HTERT RPE-1 (cell line): Measurements from ENCODE around the gene NCKAP5L.

ENCODE experiments used
- in situ Hi-C: fragments of 300-500 bp; cut with MboI; formaldehyde crosslinking; loops from 4 replicates; pipeline ENCODE4 v1.14.3; 2020; ENCODE audit warnings: low sequenced_read_pairs

Gene NCKAP5L

DNA sequence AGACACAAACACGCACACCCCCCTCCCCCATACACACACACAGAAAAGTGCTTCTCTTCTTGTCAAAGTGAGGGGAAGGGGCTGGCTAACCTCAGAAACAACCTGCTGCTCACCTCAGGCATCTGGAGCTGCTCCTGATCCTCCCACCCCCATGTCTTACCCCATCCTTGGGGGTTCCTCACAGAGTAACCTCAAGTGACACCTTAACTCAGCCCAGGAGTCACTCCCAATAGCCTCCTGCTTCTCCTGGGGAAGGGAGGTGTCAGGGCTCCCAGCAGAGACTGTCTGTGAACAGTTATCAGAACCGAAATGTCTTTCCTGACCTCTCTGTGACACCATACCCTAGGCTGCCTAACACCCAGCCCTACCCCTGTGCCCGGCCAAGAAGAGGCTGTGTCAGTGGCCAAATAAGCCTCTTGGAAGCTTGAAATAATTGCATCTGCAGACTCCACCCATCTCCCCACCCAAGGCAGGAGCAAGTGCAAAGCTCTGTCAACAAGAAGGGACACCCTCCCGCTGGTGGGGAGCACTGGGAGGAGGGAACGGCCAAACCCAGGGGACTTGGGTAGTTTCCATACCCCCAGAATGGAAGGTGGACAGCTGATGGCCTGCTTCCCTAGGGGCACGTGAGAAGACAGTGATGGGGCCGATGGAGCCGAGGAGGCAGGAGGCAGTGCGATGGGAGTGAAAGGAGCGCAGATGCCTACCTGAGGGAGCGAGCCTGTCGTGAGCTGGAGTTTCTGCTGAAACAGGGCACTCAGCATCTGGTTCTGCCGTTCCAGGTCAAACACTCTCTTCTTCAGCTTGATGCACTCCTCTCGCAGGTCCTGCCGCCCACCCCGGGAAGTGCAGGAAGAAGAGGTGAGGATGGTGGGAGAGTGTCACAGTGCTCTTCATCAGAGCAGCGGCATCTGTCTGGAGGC, 26.8 kb downstream of the NCKAP5L start:
- in situ Hi-C loops = no loop called here

DNA sequence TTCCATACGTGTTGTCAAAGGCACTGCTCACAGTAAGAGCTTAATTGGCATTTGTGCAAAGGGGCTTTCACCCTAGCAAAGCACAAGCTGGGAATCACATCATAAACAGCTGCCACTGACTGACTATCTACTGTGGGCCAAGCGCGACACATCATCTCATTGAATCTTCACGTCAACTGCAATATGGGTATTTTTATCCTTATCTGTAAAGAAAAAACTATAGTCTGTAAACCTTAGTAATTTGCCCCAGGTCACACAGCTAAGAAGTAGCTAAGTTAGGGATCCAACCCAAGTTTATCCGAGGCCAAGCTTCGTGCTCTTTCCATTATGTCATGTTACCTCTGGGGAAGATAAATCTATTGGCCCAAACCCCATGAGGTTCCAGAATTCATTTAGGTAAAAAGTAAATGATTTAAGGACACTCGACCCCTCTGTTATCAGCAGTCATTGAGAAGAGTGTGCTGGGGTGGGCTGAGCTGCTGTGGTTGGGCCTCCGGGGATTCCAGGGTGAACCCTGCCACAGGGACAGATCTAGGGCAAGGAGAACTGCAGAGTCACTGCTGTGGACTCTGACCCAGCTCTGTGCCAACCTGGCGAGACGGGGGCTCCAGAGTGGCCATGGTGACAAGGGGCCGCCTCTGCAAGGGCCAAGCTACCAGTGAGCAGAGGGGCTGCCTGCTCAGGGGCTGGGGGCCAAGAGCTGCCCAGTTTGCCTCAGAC, 27.6 kb downstream of the NCKAP5L start:
- in situ Hi-C loops = no loop called here

DNA sequence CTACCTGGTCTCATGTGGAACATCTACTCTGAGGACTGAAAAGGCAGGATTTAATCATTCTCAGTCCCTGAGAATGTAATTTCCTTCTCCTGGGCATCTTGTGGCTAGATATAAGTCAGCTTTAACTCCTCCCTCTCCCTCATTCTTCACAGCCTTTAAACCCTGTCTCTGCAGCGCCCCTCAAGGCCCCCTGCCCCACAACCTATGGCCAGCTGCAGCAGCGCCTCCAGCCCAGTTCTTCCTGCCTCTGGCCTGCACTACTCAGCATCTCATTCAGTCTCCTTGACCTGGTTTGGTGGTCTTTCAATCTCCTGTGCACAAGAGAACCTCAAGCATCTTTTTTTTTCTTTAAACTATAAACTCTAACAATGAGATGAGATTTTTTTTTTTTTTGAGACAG, 29.3 kb downstream of the NCKAP5L start:
- in situ Hi-C loops = no loop called here

DNA sequence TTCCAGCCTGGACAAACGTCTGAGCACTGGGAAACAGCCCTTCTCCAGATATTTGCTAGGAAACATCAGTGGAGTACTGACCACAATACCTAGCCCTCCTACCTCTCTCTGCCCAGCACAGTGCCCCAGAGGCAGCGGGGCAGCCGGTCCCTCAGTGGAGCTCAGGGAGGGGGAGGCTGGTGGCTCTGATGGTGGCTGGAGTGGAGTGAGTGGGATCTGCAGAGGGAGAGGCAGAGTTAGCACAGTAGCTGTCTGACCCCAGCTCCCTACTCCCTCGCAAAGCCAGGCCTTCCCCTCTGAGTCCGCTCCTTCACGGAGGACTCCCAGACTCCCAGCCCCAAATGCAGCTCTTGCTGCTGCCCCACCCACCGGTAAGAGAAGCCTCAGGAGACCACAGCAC, 30.0 kb downstream of the NCKAP5L start:
- in situ Hi-C loops = no loop called here

DNA sequence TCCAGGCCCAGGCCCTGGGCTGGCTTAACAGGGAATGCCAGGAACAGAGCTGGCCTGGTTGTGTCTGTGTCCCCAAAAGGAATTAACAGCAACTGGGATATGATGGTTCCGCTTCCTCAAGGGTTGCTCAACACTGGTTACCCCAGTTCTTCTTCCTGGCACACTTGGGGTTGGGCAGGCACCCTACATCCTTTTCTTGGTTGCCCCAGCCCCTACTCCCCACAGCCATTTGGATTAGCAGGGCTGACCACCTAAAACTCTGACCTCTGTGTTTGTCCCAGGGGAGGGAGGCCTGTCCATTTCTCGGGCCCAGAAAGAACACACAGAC, 30.8 kb downstream of the NCKAP5L start:
- in situ Hi-C loops = no loop called here

DNA sequence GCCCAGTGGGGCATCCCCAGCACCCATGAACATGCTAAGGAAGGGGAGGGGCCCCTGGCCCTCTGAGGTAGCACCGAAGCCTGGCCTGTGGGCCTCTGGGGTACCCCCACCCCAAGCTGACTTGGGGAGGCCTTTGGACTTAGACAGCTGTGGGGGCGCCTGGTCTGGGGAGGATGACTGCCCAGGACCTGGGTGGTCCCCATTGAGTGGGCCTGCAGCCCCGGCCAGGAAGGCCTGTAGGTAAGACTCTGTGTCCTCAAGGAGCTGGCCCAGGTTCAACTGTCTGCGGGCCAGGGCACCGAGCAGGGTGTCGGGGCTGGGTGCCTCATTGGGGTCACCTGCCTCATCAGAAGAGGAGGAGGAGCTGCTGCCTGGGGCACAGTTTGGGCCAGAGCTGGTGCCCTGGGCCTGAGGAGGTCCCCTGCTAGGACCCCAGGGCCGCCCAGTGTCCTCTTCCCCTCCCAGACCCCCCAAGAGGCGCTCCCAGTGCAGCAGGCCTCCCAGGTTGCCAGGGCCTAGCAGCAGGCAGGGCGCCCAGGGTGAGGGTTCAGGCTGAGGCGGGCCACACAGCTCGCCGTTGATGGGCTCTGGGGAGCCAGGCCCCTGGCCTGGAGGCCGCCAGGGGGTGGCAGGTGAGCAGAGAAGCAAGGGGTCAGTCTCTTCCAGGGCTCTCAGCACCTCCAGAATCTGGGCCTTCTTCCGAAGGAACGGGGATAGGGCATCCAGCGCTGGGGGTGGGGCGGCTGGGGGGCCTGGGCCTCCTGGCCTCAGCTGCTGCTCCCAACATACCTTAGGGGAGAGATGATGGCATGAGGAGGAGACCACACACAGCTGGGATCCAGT, 31.4 kb downstream of the NCKAP5L start:
- in situ Hi-C loops = no loop called here

DNA sequence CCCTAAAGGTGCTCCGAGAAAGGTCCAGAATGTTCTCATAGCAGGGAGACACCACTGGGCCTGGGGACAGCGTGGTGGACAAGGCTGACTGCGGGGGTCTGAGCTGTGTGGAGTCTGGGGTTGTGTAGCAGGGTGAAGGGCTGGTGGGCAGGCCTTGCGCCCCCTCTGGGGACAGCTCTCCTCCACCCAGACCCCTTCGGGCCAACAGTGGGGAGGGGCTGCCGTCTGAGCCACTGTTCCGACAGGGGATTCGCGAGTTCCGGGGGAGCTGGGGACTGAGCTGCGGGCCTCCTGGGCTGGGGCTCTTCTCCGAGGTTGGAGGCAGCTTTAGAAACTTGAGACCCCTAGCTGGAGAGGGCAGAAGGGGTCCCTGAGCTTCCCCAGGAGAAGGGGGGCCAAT, 32.1 kb downstream of the NCKAP5L start:
- in situ Hi-C loops = no loop called here

DNA sequence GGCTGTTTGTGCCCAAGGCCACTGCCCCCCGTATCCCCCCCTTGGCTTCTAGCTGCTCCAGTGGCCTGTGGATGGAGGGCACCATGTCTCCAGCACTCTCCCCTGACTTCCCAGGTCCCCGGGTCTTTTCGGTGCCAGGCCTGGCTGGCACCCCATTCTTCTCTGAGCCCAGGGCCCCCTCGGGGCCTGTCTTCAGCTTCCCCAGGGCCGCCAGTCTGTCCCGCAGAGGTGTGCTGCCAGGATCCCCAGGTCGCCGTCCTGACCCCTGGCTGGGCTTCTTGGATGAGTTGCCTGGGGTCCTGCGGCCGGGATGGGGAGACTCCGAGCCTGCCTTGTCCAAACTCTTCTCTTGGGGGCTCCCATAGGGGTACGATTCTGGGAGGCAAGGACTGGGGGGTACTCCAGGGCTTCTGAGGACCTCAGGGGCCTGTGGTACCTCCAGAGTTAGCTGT, 32.5 kb downstream of the NCKAP5L start:
- in situ Hi-C loops = no loop called here

DNA sequence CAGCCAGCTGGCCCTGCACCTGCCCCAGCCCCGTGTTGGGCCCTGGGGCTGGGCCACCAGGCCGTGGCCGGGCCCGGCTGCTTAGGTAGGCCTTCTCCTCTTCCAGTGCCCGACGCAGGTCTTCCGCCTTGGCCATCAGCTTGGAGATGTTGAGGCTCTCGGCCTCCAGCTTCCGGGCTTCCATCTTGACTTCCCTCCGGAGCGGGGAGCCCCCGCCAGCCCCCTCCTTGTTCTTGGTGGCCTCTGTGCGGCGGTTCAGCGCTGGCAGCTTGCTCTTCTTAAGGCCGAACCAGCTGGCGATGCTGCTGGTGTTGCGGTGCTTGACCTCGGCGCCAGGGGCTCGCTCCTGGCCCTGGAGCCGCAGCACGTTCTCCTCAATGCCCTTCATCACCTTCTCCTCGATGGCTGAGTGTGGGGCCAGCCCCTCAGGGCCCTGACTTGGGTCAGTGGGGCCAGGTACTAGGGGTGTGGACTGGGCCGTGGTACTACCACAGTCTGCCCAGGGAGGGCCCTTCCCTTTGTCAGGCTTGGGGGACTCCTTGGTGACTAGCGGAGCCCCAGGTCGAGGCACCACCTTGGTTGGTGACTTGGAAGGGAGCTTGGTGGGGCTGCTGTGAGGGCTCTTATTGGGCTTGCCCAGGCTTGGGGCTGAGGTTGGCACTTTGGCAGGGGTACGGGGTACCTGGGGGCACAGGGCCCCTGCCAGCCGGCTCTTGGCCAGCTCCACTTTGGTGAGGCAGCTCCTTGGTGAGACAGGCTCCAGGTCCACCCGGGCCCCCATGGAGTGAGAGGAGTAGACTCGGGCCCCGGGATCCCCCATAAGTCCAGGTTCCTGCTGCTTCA, 33.2 kb downstream of the NCKAP5L start:
- in situ Hi-C loops = no loop called here

DNA sequence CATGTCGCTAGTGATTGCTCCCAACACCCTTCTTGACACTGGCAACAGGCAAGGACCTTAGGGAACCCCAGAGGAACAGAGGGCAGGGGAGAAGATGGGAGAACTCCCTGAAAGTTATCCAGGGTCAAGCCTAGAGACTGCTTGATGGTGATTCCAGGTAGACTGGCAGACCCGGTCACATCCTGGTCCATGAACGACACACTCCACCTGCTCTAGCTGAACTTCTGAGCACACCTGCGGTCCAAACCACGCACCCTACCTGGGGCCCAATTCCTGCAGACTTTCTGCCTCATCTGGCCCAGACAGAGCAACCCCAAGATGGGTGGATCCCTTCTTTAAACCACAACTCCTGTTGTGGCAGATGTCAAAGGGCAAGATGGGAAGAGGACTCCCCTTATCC, 34.2 kb downstream of the NCKAP5L start:
- in situ Hi-C loops = no loop called here

DNA sequence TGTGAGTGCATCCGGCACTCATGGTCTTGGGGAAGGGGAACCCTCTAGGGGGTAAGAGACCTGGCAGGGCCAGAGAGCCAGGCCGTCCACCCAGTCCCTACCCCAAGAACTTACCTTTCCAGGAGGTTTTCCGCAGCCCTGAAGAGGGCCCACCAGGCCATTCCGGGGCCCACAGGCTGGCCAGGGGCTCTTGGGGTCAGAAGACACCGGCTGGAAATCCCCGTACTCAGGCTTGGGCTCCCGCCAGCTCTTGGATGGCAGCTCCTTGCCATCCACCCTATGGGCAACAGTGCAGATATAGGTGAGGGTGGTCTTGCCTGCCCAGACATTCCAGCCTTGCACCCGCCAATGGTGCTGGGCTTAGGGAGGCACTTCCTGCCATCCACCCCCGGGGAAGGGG, 34.6 kb downstream of the NCKAP5L start:
- in situ Hi-C loops = no loop called here

DNA sequence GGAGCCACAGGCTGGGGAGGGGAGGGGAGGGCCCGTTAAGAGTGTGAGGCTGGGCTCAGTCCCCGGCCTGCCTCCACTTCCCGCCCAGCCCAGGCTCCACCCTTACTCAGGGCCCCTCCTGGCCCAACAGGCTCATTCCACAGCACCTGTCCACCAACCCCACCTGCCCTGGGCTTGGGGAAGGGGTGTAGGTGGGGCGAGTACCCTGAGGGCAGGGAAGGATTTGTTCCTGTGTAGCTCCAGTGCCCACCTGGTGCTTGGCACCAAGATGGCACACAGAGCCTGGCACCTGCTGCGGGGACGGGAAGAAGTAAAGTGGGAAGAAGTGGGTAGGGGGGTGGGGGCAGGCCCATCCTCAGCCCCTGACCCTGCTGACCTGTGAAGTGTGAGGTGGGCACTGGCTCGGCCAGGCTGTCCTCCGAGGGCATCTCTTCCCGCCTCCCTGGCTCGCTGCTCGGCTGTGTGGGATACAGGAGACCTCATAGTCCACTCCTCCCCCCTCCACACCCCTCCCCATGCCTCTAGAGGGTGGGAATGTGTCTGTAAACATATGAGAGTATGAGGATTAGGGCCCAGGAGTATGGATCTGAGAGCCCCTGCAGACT, 35.1 kb downstream of the NCKAP5L start:
- in situ Hi-C loops = no loop called here

DNA sequence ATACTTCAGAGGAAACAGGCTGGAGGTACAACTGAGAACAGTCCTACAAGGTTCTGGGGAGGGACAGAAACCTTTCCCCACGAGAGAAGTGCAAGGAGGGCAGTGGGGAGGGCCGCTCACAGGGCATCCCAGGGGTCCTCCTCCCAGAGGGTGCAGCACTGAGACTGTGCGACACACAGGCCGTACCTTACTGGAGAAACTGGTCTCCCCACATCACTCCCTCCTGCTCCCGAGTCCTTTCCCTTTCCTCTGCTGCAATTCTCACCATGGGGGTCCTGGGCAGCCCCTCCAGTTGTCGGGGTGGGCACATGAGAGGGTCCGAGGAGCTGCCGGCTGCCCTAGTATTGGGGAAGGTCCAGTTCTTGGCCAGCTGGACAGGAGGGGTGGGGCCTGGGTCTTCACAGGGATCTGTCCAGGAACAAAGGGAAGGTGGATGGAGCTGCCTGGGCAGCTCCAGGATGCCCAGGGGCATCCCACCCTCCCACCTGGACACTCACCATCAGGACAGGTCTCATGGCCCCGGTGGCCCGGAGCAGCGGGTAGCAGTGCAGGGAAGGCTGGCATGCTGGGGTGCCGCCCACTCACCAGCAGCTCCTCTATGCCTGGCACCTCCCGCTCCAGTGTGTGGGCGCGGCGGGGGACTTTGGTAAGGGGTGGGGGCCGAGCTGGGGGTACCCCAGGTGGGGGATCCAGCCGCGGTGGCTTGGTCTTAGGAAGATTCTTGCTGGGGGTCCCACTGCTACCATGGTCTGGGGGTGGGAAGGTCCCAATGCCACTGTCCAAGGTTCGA, 35.8 kb downstream of the NCKAP5L start:
- in situ Hi-C loops = no loop called here

DNA sequence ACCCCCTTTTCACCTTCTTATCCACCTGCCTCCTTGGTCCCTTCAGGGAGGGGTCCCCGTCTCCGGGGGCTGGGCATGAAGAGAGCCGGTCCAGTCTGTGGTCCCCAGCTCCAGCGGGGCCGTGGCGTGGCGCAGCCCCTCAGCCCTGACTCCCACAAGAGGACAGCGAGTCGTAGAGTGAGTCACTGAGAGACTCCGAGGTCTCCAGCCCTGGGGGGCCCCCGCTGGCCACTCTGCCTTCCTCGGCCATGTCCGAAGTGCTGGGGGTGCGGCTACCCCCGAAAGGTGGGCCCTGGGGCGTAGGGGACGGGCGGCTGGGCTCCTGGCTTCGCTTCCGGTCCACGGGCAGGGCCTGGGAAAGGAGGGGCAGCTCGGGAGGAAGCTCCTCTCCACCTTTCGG, 36.5 kb downstream of the NCKAP5L start:
- in situ Hi-C loops = no loop called here

DNA sequence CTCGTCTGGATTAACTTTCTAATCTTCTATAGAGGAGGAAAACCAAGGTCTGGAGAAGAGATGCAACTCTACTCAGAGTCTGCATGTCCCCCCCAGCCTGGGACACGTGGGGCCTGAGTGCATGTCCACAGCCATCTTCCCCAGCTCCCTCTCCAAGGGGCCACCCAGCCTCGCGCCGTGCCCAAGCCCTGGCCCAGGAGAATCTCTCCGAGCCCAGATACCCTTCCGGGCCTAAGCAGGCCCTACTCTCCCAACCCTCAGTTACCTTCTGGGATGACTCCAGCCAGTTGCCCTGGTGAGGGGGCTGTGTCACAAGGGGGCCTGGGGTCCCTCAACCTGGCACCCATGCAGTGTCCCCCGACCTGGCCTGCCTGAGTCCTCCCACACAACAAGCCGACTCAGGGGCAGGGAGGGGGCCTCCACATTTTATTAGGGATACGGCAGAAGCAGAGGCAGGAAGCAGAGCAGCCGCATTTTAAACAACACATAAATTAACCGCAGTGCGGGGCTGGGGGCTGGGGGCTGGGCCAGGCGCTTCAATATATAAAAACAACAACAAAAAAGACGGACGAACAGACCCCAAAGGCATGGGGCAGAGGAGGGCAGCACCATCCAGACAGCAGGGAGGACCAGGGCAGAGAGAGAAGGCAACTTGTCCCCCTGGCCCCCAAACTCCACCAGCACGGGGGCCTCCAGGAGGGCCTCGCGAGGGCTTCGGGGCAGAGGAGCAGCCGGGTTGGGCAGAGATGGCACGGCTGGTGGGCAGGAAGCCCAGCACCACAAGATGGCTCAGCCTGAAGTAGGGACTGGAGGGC, 37.3 kb downstream of the NCKAP5L start:
- in situ Hi-C loops = no loop called here

DNA sequence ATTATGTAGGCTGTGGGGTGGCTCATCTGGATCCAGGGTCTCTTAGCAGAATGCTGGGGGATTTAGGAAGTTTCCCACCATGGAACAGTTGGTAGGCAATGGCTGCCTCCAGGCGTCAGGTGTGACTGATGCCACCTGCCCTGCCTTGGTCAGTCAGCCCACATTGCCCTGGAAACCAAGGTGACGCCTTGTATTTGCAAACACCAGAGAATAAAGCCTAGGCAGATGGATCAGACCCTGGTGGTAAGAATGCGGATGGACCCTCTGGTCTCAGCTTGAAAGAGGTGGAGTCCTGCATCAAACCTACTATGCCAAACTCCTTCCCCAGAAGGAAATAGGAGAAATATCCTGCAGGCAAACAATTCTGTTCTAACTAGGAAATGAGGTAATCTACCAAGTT, 38.2 kb downstream of the NCKAP5L start:
- in situ Hi-C loops = no loop called here

DNA sequence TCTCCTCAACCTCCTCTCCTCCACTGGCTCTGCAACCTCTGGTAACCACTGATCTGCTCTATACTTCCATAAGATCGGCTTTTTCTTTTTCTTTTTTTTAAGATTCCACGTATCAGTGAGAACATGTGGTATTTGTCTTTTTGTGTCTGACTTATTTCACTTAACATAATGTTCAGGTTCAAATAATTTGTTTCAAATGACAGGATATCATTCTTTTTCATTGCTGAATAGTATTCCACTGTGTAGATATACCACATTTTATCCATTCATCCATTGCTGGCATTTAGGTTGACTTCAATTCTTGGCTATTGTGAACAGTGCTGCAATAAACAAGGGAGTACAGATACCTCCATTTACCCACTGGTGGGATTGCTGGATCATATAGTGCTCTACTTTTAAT, 40.5 kb downstream of the NCKAP5L start:
- in situ Hi-C loops = no loop called here

DNA sequence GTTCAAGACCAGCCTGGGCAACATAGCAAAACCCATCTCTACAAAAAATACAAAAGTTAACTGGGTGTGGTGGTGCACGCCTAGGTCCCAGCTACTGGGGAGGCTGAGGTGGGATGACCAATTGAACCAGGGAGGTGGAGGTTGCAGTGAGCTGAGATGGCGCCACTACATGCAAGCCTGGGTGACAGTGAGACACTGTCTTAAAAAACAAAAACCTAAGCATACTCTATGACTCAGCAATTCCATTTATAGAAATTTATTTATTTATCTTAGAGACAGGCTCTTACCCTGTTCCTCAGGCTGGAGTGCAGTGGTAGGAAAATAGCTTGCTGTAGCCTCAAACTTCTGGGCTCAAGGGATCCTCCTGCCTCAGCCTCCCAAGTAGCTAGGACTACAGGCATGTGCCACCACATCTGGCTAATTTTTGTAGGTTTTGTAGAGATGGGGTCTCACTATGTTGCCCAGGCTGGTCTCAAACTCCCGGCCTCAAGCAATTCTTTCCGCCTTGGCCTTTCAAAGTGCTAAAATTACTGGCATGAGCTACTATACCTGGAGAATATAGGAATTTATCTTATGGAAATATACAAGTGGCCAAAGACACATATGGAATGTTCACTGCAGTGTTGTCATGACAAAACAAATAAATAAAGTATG, 43.3 kb downstream of the NCKAP5L start:
- in situ Hi-C loops = no loop called here
